ENCODE results near the gene PKHD1.
A peak's percentile ranks its signal among the peaks of the same experiment; 100 is the strongest.
"Not testable (repeated sequence)": the region's sequence is repeated elsewhere in the genome, so short reads cannot be mapped to it uniquely, and the experiment has no call there.

PKHD1 gene

GRCh38 chr6:51928320-51928719 lies 159.1 kb downstream of the PKHD1 start:
- no peak for DNase-seq (ENCODE audit: low read depth)

- DNase-seq (ENCODE audit: low read depth): no peak
These were observed 160.0 kb downstream of the PKHD1 start for GRCh38 chr6:51927450-51927849.

DNA sequence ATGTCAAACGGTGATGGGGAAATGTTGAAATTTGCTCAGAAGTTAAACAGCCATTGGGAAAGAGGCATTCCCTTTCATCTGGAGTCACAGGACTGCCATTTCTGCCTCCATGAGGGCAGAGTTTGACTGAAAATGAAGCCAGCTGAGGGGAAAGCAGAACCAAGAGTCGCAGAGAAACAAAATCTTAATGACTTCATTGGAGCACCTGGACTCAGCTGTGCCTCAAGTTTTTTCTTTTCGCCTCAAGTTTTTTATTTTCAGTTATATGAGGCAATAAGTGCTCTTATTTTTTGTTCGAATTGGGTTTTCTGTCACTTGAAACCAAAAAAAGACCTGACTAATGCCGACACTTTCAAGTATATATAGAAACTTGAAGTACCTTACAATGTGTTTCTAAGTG lies 161.3 kb downstream of the PKHD1 start:
- DNase-seq (ENCODE audit: low read depth): no peak

- not testable (repeated sequence) for DNase-seq (ENCODE audit: low read depth)
These were observed 164.9 kb downstream of the PKHD1 start for GRCh38 chr6:51922479-51922878.

DNA sequence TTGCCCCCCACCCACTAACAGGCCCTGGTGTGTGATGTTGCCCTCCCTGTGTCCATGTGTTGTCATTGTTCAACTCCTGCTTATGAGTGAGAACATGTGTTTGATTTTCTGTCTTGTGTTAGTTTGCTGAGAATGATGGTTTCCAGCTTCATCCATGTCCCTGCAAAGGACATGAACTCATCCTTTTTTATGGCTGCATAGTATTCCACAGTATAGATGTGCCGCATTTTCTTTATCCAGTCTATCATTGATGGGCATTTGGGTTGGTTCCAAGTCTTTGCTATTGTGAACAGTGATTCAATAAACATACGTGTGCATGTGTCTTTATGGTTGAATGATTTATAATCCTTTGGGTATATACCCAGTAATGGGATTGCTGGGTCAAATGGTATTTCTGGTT lies 169.1 kb downstream of the PKHD1 start:
- DNase-seq (ENCODE audit: low read depth): not testable (repeated sequence)

- DNase-seq (ENCODE audit: low read depth): no peak
These were observed 172.3 kb downstream of the PKHD1 start for GRCh38 chr6:51915098-51915497.

DNA sequence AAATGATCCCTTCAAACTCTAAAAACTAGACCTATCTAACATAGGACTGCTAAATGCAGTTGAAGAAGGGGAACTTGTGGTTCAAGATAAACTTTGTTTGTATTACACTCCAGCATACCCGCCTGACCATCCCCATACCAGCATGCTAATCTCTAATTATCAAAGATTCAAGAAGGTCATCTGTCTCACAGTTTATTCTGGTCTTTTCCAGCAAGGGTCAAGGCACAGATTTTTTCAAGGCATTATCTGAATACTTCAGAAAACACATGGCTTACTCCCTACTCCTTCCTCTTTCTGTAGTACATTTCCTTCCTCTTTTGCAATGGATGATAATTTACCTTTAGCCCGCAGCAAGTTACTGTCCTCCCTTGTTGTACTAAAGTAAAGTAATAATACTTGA lies 174.1 kb downstream of the PKHD1 start:
- DNase-seq (ENCODE audit: low read depth): no peak

DNA sequence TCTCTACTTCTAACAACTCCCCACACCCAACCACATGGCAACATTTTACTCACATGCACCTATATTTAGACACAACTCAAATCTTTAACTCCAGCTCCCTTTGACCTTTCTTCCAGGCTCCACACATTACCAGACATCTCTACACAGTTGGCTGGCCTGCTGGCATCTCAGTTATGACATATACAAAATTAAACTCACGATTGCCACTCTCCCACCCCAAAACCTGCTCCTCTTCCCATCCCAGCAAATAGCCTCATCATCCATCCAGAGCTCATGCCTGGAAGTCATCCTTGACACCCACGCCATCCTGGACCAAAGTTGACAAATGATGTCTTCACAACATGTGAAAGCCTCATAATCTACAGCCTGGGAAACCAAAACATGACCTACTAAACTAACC lies 176.6 kb downstream of the PKHD1 start:
- DNase-seq (ENCODE audit: low read depth): no peak

DNA sequence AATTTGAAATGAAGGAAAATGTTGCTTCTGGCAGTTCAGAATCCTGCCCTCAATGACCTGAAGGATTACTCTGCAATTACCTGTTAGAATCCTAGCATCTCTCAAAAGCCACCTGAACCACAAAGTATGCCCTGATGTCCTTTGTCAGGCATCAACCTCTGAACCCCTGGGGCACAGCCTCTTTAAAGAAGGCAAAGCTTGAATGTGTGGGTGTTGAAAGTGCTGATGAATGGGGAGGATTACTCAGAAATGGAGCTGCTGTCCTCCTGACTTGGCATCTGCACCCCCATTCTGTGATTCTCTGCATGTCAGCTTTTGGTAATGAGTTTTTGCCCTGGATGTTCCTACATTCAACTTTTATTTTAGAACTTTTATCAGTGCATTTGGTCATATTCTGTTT lies 179.2 kb downstream of the PKHD1 start:
- DNase-seq (ENCODE audit: low read depth): no peak

DNA sequence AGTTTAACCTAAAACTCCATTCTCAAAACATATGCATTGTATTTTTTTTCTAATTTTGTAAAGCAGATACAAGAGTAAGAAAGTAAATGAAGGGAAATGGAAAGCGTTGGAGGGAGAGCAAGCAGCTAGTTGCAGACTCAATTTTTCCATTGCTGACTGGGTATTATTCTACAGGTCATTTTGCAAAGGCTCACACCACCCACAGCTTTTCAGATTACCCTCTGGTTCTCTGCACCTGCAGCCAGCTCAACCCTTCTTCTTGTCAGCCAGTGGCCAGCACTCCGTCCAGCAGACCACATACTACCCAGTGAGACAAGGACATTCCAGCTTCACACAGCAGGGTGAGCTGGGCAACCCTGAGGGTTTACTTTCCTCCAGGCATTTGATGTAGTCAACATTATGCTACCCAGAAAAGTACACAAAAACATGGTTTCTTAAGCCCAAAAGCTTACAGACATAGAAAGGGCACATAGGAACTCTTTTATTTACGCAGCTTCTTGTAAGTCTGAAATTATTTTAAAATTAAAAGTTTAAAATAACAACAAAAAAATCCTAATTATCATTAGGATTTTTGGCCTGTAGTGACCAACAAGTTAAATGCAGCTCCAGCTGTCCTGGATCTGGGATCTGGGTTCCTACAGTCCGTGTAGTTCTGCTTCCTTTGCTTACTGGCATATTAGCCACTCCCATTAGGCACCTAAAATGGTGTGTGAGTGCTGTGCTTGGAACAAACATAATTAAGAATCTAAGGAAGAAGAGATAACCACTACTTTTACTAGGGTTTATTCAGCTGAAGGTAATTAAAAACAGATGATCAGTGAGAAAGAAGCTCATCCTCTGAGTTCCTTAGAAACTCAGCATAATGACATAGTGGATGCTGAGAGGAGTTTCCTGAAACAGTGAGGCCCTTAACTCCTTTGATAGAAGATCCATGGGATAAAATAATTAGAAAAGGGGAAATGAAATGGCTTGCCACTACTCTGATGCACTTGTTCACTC lies 185.3 kb downstream of the PKHD1 start:
- no peak for DNase-seq (ENCODE audit: low read depth)

DNA sequence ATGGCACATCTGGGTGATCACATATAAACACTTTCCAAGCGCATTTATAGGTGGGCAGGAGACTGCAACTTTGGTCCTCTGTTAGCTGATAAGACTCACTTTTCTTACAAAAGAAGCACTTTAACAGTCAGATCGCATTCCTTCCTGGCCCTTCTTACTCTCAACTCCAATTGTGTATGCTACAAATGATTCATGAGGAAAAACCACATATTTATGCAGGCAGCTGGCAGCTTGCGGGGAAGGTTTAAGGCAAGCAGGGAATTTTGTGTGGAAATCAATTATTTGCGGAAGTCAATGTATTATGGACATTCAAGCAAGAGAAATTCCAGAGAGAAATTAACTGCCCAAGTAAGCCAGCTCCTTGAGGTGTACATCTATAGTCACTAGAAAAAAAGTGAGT lies 194.0 kb downstream of the PKHD1 start:
- peak; percentile 4 for DNase-seq (ENCODE audit: low read depth)

DNA sequence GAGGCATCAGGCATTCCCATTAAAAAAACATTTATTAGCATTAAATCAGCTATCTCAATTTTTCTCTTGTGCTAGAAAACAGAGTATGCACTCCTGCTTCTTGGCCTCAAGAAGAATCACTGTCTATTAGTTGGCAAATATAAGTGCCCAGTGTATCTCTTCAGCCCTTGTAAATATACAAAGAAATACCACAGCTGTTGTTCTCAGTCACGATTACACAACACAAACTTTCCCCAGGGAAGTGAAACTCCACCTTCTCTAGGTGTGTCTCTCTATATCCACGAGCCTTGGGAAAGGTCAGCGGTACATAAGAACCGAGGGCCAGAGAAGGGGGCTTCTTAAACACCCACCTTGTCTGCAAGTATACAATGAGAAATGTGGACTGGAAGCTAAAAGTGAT lies 194.7 kb downstream of the PKHD1 start:
- DNase-seq (ENCODE audit: low read depth): no peak

DNA sequence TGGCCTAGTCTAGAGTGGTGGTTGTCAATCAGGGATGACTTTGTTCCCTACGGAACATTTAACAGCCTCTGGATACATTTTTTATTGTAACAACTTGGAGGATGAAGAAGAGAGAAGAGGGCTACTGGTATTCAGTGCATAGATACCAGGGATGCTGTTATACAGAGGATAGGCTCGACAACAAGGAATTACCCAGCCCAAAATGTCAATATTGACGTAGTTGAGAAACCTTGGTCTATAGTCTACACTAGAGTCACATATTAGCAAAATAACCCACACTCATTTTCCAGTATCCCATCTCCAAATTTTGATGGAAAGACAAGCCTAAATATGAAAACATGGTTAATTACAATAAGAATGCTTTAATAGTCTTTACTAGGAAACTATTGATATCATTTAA lies 195.1 kb downstream of the PKHD1 start:
- no peak for DNase-seq (ENCODE audit: low read depth)

- DNase-seq (ENCODE audit: low read depth): no peak
These were observed 195.6 kb downstream of the PKHD1 start for GRCh38 chr6:51891784-51892183.

GRCh38 chr6:51887859-51888258 lies 199.6 kb downstream of the PKHD1 start:
- no peak for DNase-seq (ENCODE audit: low read depth)

DNA sequence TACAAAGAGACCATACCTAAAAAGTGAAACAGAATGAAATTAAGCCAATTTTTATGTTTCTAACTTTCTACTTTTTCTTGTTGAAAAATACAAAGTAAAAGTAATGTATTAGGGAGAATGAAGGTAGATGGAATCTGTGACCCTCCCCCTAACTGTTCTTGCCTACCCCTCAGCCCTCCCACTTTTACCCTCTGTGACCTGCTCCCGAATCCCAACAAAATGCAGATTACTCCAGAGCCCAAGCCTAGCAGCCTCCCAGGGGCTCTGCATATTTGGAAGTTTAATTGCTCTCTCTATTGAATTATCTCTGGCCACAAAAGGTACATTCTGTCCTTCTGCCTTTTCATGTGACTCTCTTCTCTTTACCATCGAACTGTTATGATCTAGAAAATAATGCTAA lies 201.5 kb downstream of the PKHD1 start:
- DNase-seq (ENCODE audit: low read depth): no peak

DNA sequence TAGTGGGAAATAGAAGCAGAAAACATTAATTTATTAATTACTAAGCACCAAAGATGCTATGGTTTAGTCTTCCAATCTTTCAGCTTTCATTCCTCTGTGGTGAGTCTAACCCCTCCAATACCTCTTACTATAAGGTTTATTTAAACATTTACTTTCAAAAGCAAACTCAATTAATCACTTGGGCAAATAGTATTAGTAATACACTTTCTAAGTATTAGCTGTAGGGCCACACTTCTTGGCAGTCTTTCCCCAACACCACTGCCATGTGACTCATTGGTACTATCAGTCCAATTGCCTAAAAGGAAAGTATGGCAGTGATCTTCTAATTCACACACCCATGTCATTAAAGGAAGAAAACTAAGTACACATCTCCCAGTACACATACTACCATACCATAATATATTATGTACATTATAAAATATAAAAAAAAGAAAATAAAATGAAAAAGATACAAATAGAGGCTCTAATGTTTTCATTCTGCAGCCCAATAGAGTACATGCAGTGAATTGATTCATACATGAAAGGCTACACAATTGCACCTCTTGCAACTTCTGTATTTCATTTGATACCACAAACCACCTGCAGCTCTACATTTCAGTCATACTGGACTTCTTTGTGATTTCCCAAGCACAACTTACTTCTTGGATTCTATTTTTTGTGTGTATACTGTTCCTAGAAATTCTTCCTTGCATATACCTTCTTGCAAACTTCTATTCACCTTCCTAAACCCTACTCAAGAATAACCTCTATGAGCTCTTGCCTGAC lies 218.6 kb downstream of the PKHD1 start:
- no peak for DNase-seq (ENCODE audit: low read depth)

- no peak for DNase-seq (ENCODE audit: low read depth)
These were observed 220.5 kb downstream of the PKHD1 start for GRCh38 chr6:51866867-51867266.

DNA sequence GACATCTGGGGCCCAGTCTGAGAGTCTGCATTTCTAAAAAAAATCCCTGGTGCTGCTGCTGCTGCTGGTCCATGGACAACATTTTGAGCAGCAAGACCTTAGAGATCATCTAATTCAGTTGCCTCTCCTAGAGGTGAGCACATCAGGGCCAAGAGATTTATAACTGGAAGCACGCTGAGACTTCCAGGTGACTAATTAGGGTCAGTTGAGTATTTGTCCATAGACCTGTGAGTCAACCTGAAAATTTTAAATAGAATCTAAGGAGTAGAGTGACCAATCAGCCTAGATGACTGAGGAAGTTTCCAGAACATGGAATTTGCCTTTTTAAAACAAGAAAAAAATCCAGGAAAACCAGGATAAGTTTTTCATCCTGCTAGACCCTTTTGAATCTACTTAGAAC lies 221.4 kb downstream of the PKHD1 start:
- DNase-seq (ENCODE audit: low read depth): no peak

GRCh38 chr6:51865176-51865575 lies 222.2 kb downstream of the PKHD1 start:
- DNase-seq (ENCODE audit: low read depth): no peak

DNA sequence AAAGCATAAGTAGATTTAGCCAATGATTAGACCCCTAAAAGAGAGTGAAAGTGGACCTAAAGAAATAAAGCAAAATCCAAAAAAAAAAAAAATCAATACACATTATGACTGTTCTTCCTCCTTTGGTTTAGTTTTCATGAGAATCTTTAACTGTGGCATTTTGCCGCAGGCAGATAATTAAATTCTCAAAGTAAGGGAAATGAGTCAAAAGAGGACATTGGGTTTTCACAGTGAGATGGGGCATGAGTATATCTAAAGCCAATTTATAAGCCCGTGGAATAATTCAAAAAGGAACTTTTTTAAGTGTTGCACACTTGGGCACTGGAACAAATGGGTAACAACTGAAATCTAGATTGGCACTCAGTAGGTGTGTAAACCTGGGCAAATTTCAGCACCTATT lies 230.3 kb downstream of the PKHD1 start:
- no peak for DNase-seq (ENCODE audit: low read depth)

DNA sequence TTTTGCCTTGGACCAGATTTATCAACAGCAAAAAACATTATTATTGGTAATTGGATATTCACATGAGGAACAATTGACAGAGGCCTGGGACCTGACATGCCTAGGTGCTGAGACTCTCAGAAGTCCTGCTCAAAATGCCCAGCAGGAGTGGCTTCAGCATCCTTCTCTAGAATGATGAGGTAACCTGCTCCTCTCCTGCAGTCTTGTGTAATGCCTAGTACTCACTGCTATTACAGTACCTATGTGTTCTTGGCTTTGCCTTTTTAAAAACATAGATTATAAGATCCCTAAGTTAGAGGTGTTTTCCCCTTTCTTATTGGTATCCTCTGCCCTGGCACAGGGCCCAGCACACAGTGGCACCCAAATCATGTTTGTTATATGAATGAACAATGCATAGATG lies 230.9 kb downstream of the PKHD1 start:
- DNase-seq (ENCODE audit: low read depth): no peak

Measured in HS-5 (cell line).